Panc1 (cell line): ENCODE data around the gene GTSE1. TPM values are rescaled to one million over a fixed set of nuclear protein-coding genes. Genes with fewer than 3 reads are reported as not detected.

Experiments
- ATAC-seq: fragments of 200-7000 bp; cut with Tn5 transposase; 2 replicates; pipeline ENCODE4 v1.9.1; 2020; ENCODE audit warnings: mild to moderate bottlenecking, moderate library complexity
- BruUV-seq: library from RNA; stranded (reverse); fragments of 400-500 nt; replicated peaks from 2 replicates; lab custom pipeline; 2021; lab: Mats Ljungman, UMichigan
- CTCF ChIA-PET: fragments of 300-600 bp; sonication (Branson Sonifier 250); formaldehyde crosslinking; loops from one replicate; lab custom pipeline; 2022; ENCODE audit warnings: antibody characterized with exemption; lab: Charles Lee
- POLR2A ChIA-PET: fragments of 300-600 bp; sonication (Branson Sonifier 250); formaldehyde crosslinking; loops from one replicate; lab custom pipeline; 2022; ENCODE audit warnings: antibody characterized with exemption; lab: Charles Lee
- DNase-seq: peaks from one replicate; pipeline ENCODE4 v3.0.0-alpha.2; 2010; ENCODE audit warnings: low read depth, low spot score
- H3K27ac ChIP-seq: 2 replicates; pipeline ENCODE4 v1.5.1; 2011; ENCODE audit warnings: mild to moderate bottlenecking, low read length, inconsistent platforms
- H3K27me3 ChIP-seq: fragments of 200-500 bp; sonication (Bioruptor generic); 2 replicates; pipeline ENCODE4 v1.6.0; 2014; ENCODE audit warnings: low read length, inconsistent platforms; ENCODE audit not compliant: control insufficient read depth, insufficient read depth
- H3K36me3 ChIP-seq: fragments of 200-500 bp; sonication (Bioruptor generic); 2 replicates; pipeline ENCODE4 v1.5.1; 2014; ENCODE audit warnings: inconsistent platforms, mild to moderate bottlenecking, low read length, moderate library complexity; ENCODE audit not compliant: control insufficient read depth, insufficient read depth
- H3K4me1 ChIP-seq: 2 replicates; pipeline ENCODE4 v1.5.1; 2011; ENCODE audit warnings: inconsistent platforms, mild to moderate bottlenecking, low read length, moderate library complexity; ENCODE audit not compliant: control insufficient read depth, insufficient read depth
- H3K4me3 ChIP-seq, 2 experiments: 2 replicates each; pipeline ENCODE4 v1.5.1; 2011 to 2012; ENCODE audit warnings: low read depth in 2 of 2, low read length in 2 of 2, mild to moderate bottlenecking in 2 of 2, inconsistent platforms in 1 of 2, moderate library complexity in 1 of 2
- H3K9me3 ChIP-seq: fragments of 200-500 bp; sonication (Bioruptor generic); 2 replicates; pipeline ENCODE4 v1.5.1; 2014; ENCODE audit warnings: low read depth, mild to moderate bottlenecking, inconsistent platforms, low read length, moderate library complexity; ENCODE audit not compliant: control insufficient read depth, insufficient read depth
- CTCF ChIP-seq: fragments of 450-650 bp; IDR thresholded peaks from 2 replicates; pipeline ENCODE4 v1.5.1; 2017; ENCODE audit warnings: mild to moderate bottlenecking
- POLR2AphosphoS5 ChIP-seq: IDR thresholded peaks from 2 replicates; pipeline ENCODE4 v1.6.1; 2012; ENCODE audit warnings: mild to moderate bottlenecking, low read depth, low read length, moderate library complexity
- REST ChIP-seq, 2 experiments: IDR thresholded peaks; 2 replicates each; pipeline ENCODE4 v1.6.1; 2011 to 2012; ENCODE audit warnings: low read depth in 2 of 2, control low read depth in 1 of 2, low read length in 1 of 2, mild to moderate bottlenecking in 1 of 2, moderate library complexity in 1 of 2; ENCODE audit not compliant: insufficient read depth in 1 of 2
- SIN3A ChIP-seq: IDR thresholded peaks from 2 replicates; pipeline ENCODE4 v1.6.1; 2012; ENCODE audit warnings: low read depth, mild to moderate bottlenecking, low read length, moderate library complexity, borderline replicate concordance; ENCODE audit not compliant: insufficient read depth
- TCF7L2 ChIP-seq: IDR thresholded peaks from 2 replicates; pipeline ENCODE4 v1.6.1; 2011; ENCODE audit warnings: mild to moderate bottlenecking, low read depth, low read length, inconsistent platforms
- in situ Hi-C: cut with HindIII; loops from 2 replicates; pipeline ENCODE4 v1.10.0; 2016; ENCODE audit warnings: low sequenced_read_pairs, low pct_unique_long_range_greater_than_20kb
- intact Hi-C: fragments of 100-400 bp; cut with micrococcal nuclease; formaldehyde crosslinking; loops from one replicate; pipeline ENCODE4 v1.10.0; 2022; ENCODE audit not compliant: unreplicated experiment
- total RNA-seq: library from RNA; stranded (reverse); gene quantifications from one replicate; pipeline ENCODE4 v1.2.1, GENCODE V29; 2021; ENCODE audit not compliant: unreplicated experiment

Gene GTSE1
- total RNA-seq, 1 experiment from 2014 or later, result 36.2 TPM

GRCh38 chr22:46273432-46274148, 23.1 kb upstream of the GTSE1 start:
- intact Hi-C loops, result no loop called here
- CTCF ChIA-PET, result no interaction called here

DNA sequence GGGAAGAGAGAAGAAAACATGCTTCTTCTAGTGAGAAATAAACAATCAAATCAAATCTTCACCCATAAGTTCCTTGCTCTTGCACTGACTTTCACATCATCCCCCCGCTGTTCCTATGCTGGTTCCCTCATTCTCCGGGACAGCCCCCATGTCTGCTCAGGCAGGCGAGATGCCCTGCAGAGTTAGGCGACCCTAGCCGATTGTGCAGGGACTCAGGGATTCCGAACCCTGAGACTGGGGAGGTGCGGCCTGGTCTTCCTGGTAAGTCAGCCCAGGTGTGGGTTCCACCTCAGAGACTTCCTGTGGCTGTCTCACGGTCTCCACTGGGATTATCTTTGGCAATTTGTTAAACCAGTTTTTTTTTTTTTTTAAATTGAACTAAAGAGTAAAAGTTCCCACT, 22.3 kb upstream of the GTSE1 start:
- DNase-seq, result no peak
- ChIA-PET POLR2A (no interaction called here), CTCF (no interaction called here)
- ATAC-seq, result no peak
- intact Hi-C loops, result no loop called here
- no peak overlapping the region for H3K27ac ChIP-seq
- 0 out of 2 replicates have a peak, but pooled peaks cover 2% of the 10 kb centered on the region for H3K36me3 ChIP-seq
- H3K27me3 ChIP-seq, result no peaks in the 10 kb centered on the region
- BruUV-seq, result no TSS peak
- H3K9me3 ChIP-seq, result no peaks in the 10 kb centered on the region
- TF ChIP-seq REST (IDR thresholded peaks at IDR 0.05; ENCODE audit: insufficient read depth in 1 of 2, low read depth in 2 of 2, low read length in 1 of 2) (no peak), SIN3A (no peak), CTCF (no peak), TCF7L2 (no peak), POLR2AphosphoS5 (no peak)
- no peak overlapping the region for H3K4me3 ChIP-seq
- peaks cover 3% of the 10 kb centered on the region for H3K4me1 ChIP-seq
- in situ Hi-C loops, result no loop called here

More at GRCh38 chr22:46273432-46274148, 23.1 kb upstream of the GTSE1 start:
- DNase-seq (no peak), ATAC-seq (no peak)
- in situ Hi-C loops, result no loop called here
- POLR2A ChIA-PET, result no interaction called here
- Histone ChIP-seq H3K4me3 (no peak overlapping the region), H3K36me3 (0 out of 2 replicates have a peak, but pooled peaks cover 2% of the 10 kb centered on the region), H3K27me3 (no peaks in the 10 kb centered on the region), H3K9me3 (no peaks in the 10 kb centered on the region), H3K27ac (no peak overlapping the region), H3K4me1 (peaks cover 7% of the 10 kb centered on the region)
- TF ChIP-seq CTCF, result no peak
- no peak for TF ChIP-seq TCF7L2
- no peak for TF ChIP-seq SIN3A
- no TSS peak for BruUV-seq
